IPS DF 19.7 (cell line): ENCODE results near the gene TMEM243.
"Not testable (repeated sequence)": the region's sequence is repeated elsewhere in the genome, so short reads cannot be mapped to it uniquely, and the experiment has no call there.

Experiments used
- DNase-seq: peaks from one replicate; pipeline ENCODE4 v3.0.0-alpha.2; 2013; ENCODE audit warnings: low read depth, low spot score

TMEM243 gene

GRCh38 chr7:87219545-87220025 lies at the start of gene TMEM243:
Gene TMEM243, minus strand, starts transcription at chr7:87219732. Its CDS starts 229 bp downstream, at chr7:87219503.
- no peak for DNase-seq

GRCh38 chr7:87267239-87267900 lies 47.8 kb upstream of the TMEM243 start:
- no peak for DNase-seq

GRCh38 chr7:87263537-87263936 lies 44.0 kb upstream of the TMEM243 start:
- no peak for DNase-seq

- no peak for DNase-seq
These were observed 34.1 kb upstream of the TMEM243 start for GRCh38 chr7:87253589-87254087.

- not testable (repeated sequence) for DNase-seq
These were observed 26.1 kb upstream of the TMEM243 start for GRCh38 chr7:87245671-87246070.

- DNase-seq: not testable (repeated sequence)
These were observed 19.0 kb upstream of the TMEM243 start for GRCh38 chr7:87238464-87239051.

GRCh38 chr7:87234949-87235348 lies 15.4 kb upstream of the TMEM243 start:
- no peak for DNase-seq

GRCh38 chr7:87231711-87232110 lies 12.2 kb upstream of the TMEM243 start:
- no peak for DNase-seq

- no peak for DNase-seq
These were observed 11.7 kb upstream of the TMEM243 start for GRCh38 chr7:87231258-87231657.

GRCh38 chr7:87226495-87226894 lies 7.0 kb upstream of the TMEM243 start:
- DNase-seq: no peak

- DNase-seq: no peak
These were observed 6.2 kb upstream of the TMEM243 start for GRCh38 chr7:87225696-87226095.

GRCh38 chr7:87223666-87224065 lies 4.1 kb upstream of the TMEM243 start:
- DNase-seq: no peak

GRCh38 chr7:87220734-87221215 lies 1.2 kb upstream of the TMEM243 start:
- no peak for DNase-seq

- DNase-seq: no peak
These were observed 648 bp upstream of the TMEM243 start for GRCh38 chr7:87220026-87220733.

- DNase-seq: no peak
These were observed 562 bp downstream of the TMEM243 start for GRCh38 chr7:87218796-87219544.

GRCh38 chr7:87217983-87218653 lies 1.4 kb downstream of the TMEM243 start:
- no peak for DNase-seq

GRCh38 chr7:87216701-87217508 lies 2.6 kb downstream of the TMEM243 start:
- DNase-seq: no peak

GRCh38 chr7:87215046-87215445 lies 4.5 kb downstream of the TMEM243 start:
- no peak for DNase-seq

GRCh38 chr7:87213811-87214210 lies 5.7 kb downstream of the TMEM243 start:
- no peak for DNase-seq

GRCh38 chr7:87213252-87213651 lies 6.3 kb downstream of the TMEM243 start:
- DNase-seq: no peak
